ENCODE results near the gene CTNNBL1. TPM values are rescaled to one million over a fixed set of nuclear protein-coding genes. Genes with fewer than 3 reads are reported as not detected.

CTNNBL1 gene
- total RNA-seq, 4 donors from 2014 or later: 15.3 to 31.5 (median 27.2) TPM

DNA sequence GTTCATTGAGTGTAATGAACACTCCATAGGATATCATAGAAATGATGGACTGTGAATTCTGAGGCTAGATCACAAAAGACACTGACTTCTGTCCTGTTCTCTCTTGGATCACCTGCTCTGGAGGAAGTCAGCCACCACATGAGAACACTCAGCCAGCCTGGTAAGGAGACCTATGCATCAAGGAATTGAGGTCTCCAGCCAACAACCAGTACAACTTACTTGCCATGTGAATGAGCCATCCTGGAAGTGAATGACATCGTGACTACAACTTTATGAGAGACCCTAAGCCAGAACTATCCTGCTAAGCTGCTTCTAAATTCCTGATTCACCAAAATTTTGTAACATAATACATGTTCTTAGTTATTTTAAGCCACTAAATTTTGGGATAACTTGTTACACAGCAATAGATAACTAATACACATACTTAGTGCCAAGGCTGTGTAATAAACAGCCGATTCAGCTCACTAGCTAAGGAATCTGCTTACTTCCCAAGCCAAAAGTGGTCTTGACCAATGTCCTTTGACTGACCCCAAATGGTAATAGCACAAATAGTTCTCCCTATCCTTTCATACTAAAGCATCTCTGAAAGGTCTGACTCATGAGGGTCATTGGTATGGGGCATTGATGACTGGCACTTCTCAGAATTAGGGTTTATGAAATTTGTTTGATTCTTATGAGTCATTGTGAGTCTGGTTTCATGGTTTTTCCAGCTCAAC is 6.9 kb upstream of the CTNNBL1 start:
- Histone ChIP-seq H3K4me1 (no peaks in the 10 kb centered on the region), H3K9me3 (no peaks in the 10 kb centered on the region), H3K4me3 (no peak overlapping the region), H3K27ac (no peak overlapping the region), H3K27me3 (peaks cover 0 to 55% (median 0%) of the 10 kb centered on the region in 4 donors), H3K36me3 (no peaks in the 10 kb centered on the region)
- no peak for TF ChIP-seq POLR2A (IDR thresholded peaks at IDR 0.05)
- TF ChIP-seq, protein P1, sequence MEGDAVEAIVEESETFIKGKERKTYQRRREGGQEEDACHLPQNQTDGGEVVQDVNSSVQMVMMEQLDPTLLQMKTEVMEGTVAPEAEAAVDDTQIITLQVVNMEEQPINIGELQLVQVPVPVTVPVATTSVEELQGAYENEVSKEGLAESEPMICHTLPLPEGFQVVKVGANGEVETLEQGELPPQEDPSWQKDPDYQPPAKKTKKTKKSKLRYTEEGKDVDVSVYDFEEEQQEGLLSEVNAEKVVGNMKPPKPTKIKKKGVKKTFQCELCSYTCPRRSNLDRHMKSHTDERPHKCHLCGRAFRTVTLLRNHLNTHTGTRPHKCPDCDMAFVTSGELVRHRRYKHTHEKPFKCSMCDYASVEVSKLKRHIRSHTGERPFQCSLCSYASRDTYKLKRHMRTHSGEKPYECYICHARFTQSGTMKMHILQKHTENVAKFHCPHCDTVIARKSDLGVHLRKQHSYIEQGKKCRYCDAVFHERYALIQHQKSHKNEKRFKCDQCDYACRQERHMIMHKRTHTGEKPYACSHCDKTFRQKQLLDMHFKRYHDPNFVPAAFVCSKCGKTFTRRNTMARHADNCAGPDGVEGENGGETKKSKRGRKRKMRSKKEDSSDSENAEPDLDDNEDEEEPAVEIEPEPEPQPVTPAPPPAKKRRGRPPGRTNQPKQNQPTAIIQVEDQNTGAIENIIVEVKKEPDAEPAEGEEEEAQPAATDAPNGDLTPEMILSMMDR (IDR thresholded peaks at IDR 0.05): no peak
- DNase-seq: no peak
- intact Hi-C loops (cut with DNase I): no loop called here
- 84 to 85% methylated on average over 2 of the region's 2 CpGs for WGBS, 2 donors

DNA sequence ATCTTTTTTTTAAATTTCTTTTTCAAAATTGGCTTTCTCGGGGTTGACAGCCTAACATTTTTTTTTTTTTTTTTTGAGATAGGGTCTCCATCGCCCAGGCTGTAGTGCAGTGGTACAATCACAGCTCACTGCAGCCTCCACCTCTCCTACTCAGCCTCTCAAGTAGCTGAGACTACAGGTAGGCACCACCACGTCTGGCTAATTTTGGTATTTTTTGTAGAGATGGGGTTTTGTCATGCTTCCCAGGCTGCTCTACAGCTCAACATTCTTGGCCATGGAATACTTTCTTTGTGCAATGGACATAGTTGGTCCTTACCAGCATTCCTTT is 6.4 kb upstream of the CTNNBL1 start:
- no peaks in the 10 kb centered on the region for H3K4me1 ChIP-seq
- no peak for TF ChIP-seq POLR2A (IDR thresholded peaks at IDR 0.05)
- intact Hi-C loops (cut with DNase I): no loop called here
- WGBS, 2 donors: 53 to 62% methylated on average over 3 of the region's 3 CpGs
- no peak for DNase-seq
- H3K36me3 ChIP-seq: no peaks in the 10 kb centered on the region
- no peak overlapping the region for H3K27ac ChIP-seq
- no peak overlapping the region for H3K4me3 ChIP-seq
- H3K9me3 ChIP-seq: no peaks in the 10 kb centered on the region
- H3K27me3 ChIP-seq: peaks cover 0 to 54% (median 0%) of the 10 kb centered on the region in 4 donors

DNA sequence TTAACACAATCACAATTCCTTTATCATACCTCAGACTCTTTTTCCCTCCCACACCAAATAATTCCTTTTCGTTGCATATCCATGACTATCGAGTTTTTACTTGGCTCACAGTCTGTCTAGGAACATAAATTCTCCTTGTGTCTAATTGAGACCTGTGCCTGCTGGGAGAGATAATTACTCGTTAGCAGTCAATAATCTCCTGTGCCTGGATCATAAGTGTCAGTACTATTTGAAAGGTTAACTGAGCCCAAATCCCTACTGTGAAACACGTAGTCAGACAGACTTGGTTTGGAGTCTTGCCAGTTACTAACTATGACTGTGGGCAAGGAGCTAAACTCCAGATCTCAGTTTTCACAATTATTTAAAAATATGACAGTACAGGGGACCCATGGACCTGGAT is 5.7 kb upstream of the CTNNBL1 start:
- no peak overlapping the region for H3K4me3 ChIP-seq
- no peak overlapping the region for H3K27ac ChIP-seq
- 68 to 72% methylated on average over 4 of the region's 4 CpGs for WGBS, 2 donors
- H3K9me3 ChIP-seq: no peaks in the 10 kb centered on the region
- H3K27me3 ChIP-seq: peaks cover 0 to 51% (median 0%) of the 10 kb centered on the region in 4 donors
- no peaks in the 10 kb centered on the region for H3K36me3 ChIP-seq
- intact Hi-C loops (cut with DNase I): no loop called here
- no peak for DNase-seq
- TF ChIP-seq, protein P1 (IDR thresholded peaks at IDR 0.05): no peak
- no peak for TF ChIP-seq POLR2A (IDR thresholded peaks at IDR 0.05)
- H3K4me1 ChIP-seq: peaks cover 0 to 3% (median under 1%) of the 10 kb centered on the region in 3 donors

DNA sequence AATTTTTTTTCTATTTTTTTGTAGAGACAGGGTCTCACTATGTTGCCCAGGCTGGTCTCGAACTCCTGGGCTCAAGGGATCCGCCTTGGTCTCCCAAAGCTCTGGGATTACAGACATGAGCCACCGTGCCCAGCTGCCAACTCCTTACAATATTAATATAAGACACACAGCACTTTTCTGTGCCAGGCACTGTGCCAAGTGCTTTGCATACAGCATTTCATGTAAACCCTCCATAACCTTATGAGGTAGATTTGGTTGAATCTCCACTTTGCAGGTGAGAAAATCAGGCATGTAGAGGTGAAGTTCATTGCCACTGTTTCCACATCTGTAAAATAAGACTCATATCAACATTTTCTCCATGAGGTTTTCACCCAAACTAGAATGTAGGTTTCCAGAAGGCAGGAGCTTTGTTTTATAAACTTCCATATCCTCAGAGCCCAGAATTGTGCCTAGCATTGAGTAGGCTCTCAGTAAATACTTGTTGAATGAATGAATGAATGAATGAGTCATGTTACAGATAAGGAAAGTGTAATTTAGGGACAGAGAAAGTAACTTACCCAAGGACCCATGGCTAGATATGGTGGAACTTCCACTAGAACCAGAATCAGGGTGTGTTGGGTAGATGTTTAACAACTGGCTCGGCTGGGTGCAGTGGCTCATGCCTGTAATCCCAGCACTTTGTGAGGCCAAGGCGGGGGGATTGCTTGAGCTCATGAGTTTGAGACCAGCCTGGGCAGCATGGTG is 3.0 kb upstream of the CTNNBL1 start:
- TF ChIP-seq POLR2A (IDR thresholded peaks at IDR 0.05): no peak
- TF ChIP-seq, protein P1 (IDR thresholded peaks at IDR 0.05): no peak
- H3K9me3 ChIP-seq: no peaks in the 10 kb centered on the region
- H3K27ac ChIP-seq: no peak overlapping the region
- no peak overlapping the region for H3K4me3 ChIP-seq
- peaks cover 5 to 24% (median 13%) of the 10 kb centered on the region in 3 donors for H3K4me1 ChIP-seq
- H3K27me3 ChIP-seq: peaks cover 0 to 48% (median 0%) of the 10 kb centered on the region in 4 donors
- WGBS, 2 donors: 51 to 70% methylated on average over 5 of the region's 5 CpGs
- H3K36me3 ChIP-seq: no peaks in the 10 kb centered on the region
- DNase-seq: no peak
- intact Hi-C loops (cut with DNase I): no loop called here

DNA sequence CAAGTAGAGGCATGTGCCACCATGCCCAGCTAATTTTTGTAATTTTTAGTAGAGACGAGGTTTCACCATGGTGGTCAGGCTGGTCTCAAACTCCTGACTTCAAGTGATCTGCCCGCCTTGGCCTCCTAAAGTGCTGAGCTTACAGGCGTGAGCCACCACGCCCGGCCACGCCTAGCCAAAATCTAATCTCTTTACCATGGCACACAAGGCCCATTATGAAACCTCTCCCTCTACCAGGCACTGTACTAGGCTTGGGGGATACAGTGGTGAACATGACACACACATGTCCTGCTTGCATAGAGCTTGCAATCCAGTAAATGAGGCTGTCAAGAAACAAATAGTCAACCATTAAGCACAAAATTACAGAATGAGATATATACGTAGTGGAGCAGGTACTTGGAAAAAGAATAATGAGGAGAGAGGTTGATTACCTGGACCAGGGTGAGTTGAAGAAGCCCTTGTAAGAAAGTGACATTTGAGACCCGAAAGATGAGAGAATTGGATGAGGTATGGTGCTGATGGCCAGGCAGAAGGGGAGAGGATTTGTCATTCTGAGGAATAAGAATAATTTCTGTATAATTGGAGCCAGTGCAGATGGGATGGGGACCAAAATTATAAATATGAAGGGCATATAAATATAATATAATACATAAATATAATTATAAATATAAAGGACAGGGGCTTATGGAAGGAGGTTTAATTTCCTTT is 1.2 kb upstream of the CTNNBL1 start:
- H3K36me3 ChIP-seq: no peaks in the 10 kb centered on the region
- intact Hi-C loops (cut with DNase I): no loop called here
- peaks cover 5 to 28% (median 17%) of the 10 kb centered on the region in 3 donors for H3K4me1 ChIP-seq
- 58 to 87% methylated on average over 4 to 8 of the region's 8 CpGs for WGBS, 2 donors
- H3K27ac ChIP-seq: no peak overlapping the region
- no peak for TF ChIP-seq POLR2A (IDR thresholded peaks at IDR 0.05)
- TF ChIP-seq, protein P1 (IDR thresholded peaks at IDR 0.05): no peak
- no peaks in the 10 kb centered on the region for H3K9me3 ChIP-seq
- peaks cover 0 to 39% (median 0%) of the 10 kb centered on the region in 4 donors for H3K27me3 ChIP-seq
- DNase-seq: no peak
- no peak overlapping the region for H3K4me3 ChIP-seq
